HCT116 (cell line): Measurements from ENCODE around the gene PROSER2. TPM values are rescaled to one million over a fixed set of nuclear protein-coding genes. Genes with fewer than 3 reads are reported as not detected.

ENCODE experiments used
- ATAC-seq: fragments of 200-7000 bp; cut with Tn5 transposase; 2 replicates; pipeline ENCODE4 v1.9.1; 2020; ENCODE audit warnings: mild to moderate bottlenecking, moderate library complexity
- BruUV-seq: library from RNA; stranded (reverse); fragments of 400-500 nt; replicated peaks from 2 replicates; lab custom pipeline; 2021; lab: Mats Ljungman, UMichigan
- CTCF ChIA-PET: fragments of 300-600 bp; sonication (Branson Sonifier 250); formaldehyde crosslinking; loops from one replicate; lab custom pipeline; 2021; ENCODE audit warnings: antibody characterized with exemption; lab: Charles Lee
- POLR2A ChIA-PET: fragments of 300-600, 350-600 bp; sonication (Branson Sonifier 250); formaldehyde crosslinking; loops from one replicate; lab custom pipeline; 2021; ENCODE audit warnings: antibody characterized with exemption; lab: Charles Lee
- RAD21 ChIA-PET, 2 experiments: fragments of 300-600 bp; sonication (Branson Sonifier 250); formaldehyde crosslinking; loops; one replicate each; lab custom pipeline; 2023; ENCODE audit warnings: low total read pairs in 2 of 2; ENCODE audit not compliant: uncharacterized antibody in 2 of 2, unreplicated experiment in 2 of 2, low non-redundant PET in 1 of 2; lab: Charles Lee
- DNase-seq: peaks from one replicate; pipeline ENCODE4 v3.0.0-alpha.2; 2010; ENCODE audit warnings: low read depth, low spot score
- H2AFZ ChIP-seq: fragments of 200-600 bp; shearing (Covaris generic), sonication (generic); 2 replicates; pipeline ENCODE4 v1.6.1; 2017; ENCODE audit warnings: low read depth, mixed run types, mixed read lengths, antibody characterized with exemption, low read length; ENCODE audit not compliant: poor library complexity, severe bottlenecking
- H3K27ac ChIP-seq: 2 replicates; pipeline ENCODE4 v1.5.1; 2012; ENCODE audit warnings: low read depth, low read length
- H3K27me3 ChIP-seq: fragments of 200-600 bp; sonication (generic); 2 replicates; pipeline ENCODE4 v1.6.1; 2016; ENCODE audit warnings: mixed run types, low read length, mixed read lengths; ENCODE audit not compliant: insufficient read depth
- H3K36me3 ChIP-seq, 2 experiments: fragments of 200-500 bp in 1 of 2; fragments of 200-600 bp in 1 of 2; sonication (Bioruptor generic) in 1 of 2; sonication (generic) in 1 of 2; 2 replicates each; pipeline versions ENCODE4 v1.5.1 to v1.6.1; 2014 to 2016; ENCODE audit warnings: low read length in 2 of 2, inconsistent platforms in 1 of 2, mixed read lengths in 1 of 2, mixed run types in 1 of 2; ENCODE audit not compliant: insufficient read depth in 2 of 2, control insufficient read depth in 1 of 2
- H3K4me1 ChIP-seq, 2 experiments: fragments of 200-600 bp in 1 of 2; sonication (generic) in 1 of 2; 2 replicates each; pipeline versions ENCODE4 v1.5.1 to v1.6.1; 2012 to 2017; ENCODE audit warnings: low read length in 2 of 2, inconsistent platforms in 1 of 2, mild to moderate bottlenecking in 1 of 2, mixed read lengths in 1 of 2, mixed run types in 1 of 2, moderate library complexity in 1 of 2; ENCODE audit not compliant: insufficient read depth in 2 of 2, control insufficient read depth in 1 of 2
- H3K4me2 ChIP-seq: fragments of 200-600 bp; sonication (generic); 2 replicates; pipeline ENCODE4 v1.6.1; 2017; ENCODE audit warnings: mixed run types, low read length, mixed read lengths
- H3K4me3 ChIP-seq, 2 experiments: fragments of 200-600 bp in 1 of 2; sonication (generic) in 1 of 2; replicated peaks in 1 of 2; 2 replicates each; pipeline ENCODE4 v1.5.1; 2011 to 2016; ENCODE audit warnings: low read length in 2 of 2, control low read depth in 1 of 2, low read depth in 1 of 2, mild to moderate bottlenecking in 1 of 2, mixed read lengths in 1 of 2, mixed run types in 1 of 2
- H3K79me2 ChIP-seq: fragments of 200-600 bp; sonication (generic); 2 replicates; pipeline ENCODE4 v1.6.1; 2017; ENCODE audit warnings: mild to moderate bottlenecking, mixed run types, low read length, moderate library complexity, mixed read lengths; ENCODE audit not compliant: insufficient read depth
- H3K9ac ChIP-seq: fragments of 200-600 bp; sonication (generic); 2 replicates; pipeline ENCODE4 v1.6.1; 2016; ENCODE audit warnings: low read length, mixed read lengths
- H3K9me2 ChIP-seq: fragments of 200-600 bp; sonication (generic), shearing (Covaris generic); 2 replicates; pipeline ENCODE4 v1.6.1; 2017; ENCODE audit warnings: mixed run types, mild to moderate bottlenecking, moderate library complexity; ENCODE audit not compliant: insufficient read depth
- H3K9me3 ChIP-seq, 2 experiments: fragments of 200-500 bp in 1 of 2; fragments of 200-600 bp in 1 of 2; sonication (Bioruptor generic) in 1 of 2; sonication (generic) in 1 of 2; 2 replicates each; pipeline ENCODE4 v1.6.1; 2014 to 2017; ENCODE audit warnings: low read length in 2 of 2, mixed read lengths in 2 of 2, inconsistent platforms in 1 of 2, low read depth in 1 of 2, mild to moderate bottlenecking in 1 of 2, mixed run types in 1 of 2, moderate library complexity in 1 of 2; ENCODE audit not compliant: control insufficient read depth in 1 of 2, insufficient read depth in 1 of 2
- H4K20me1 ChIP-seq: fragments of 200-600 bp; sonication (generic), shearing (Covaris generic); 2 replicates; pipeline ENCODE4 v1.6.1; 2017; ENCODE audit warnings: mixed run types, mild to moderate bottlenecking, moderate library complexity; ENCODE audit not compliant: insufficient read depth
- CEBPB ChIP-seq: IDR thresholded peaks from 2 replicates; pipeline ENCODE4 v1.6.1; 2012; ENCODE audit warnings: low read depth
- ELF1 ChIP-seq: IDR thresholded peaks from 2 replicates; pipeline ENCODE4 v1.6.1; 2012; ENCODE audit warnings: low read depth, borderline replicate concordance
- EZH2 ChIP-seq: fragments of 200-600 bp; sonication (generic); IDR thresholded peaks from 2 replicates; pipeline ENCODE4 v1.6.1; 2017; ENCODE audit warnings: antibody characterized with exemption, mixed run types
- EZH2phosphoT487 ChIP-seq: fragments of 200-600 bp; IDR thresholded peaks from 2 replicates; pipeline ENCODE4 v1.6.1; 2018; ENCODE audit warnings: antibody characterized with exemption, borderline replicate concordance
- JUND ChIP-seq: IDR thresholded peaks from 2 replicates; pipeline ENCODE4 v1.6.1; 2012
- RAD21 ChIP-seq: IDR thresholded peaks from 2 replicates; pipeline ENCODE4 v1.6.1; 2012; ENCODE audit warnings: low read depth, mild to moderate bottlenecking
- SRF ChIP-seq: IDR thresholded peaks from 2 replicates; pipeline ENCODE4 v1.6.1; 2012; ENCODE audit warnings: low read depth
- TCF7L2 ChIP-seq: IDR thresholded peaks from 2 replicates; pipeline ENCODE4 v1.7.0; 2011; ENCODE audit warnings: borderline replicate concordance, inconsistent platforms; ENCODE audit not compliant: insufficient read depth, insufficient read length; ENCODE audit errors: extremely low read depth
- intact Hi-C: fragments of 100-400 bp; cut with micrococcal nuclease; formaldehyde crosslinking; loops from 2 replicates; pipeline ENCODE4 v1.10.0; 2022
- total RNA-seq: library from RNA; stranded (reverse); gene quantifications from one replicate; pipeline ENCODE4 v1.2.1, GENCODE V29; 2021; ENCODE audit not compliant: unreplicated experiment
- TF ChIP-seq, protein P1 (sequence below): IDR thresholded peaks from 2 replicates; pipeline ENCODE4 v1.6.1; 2012
- TF ChIP-seq, protein P2 (sequence below): IDR thresholded peaks from 2 replicates; pipeline ENCODE4 v1.6.1; 2011; ENCODE audit warnings: mild to moderate bottlenecking, low read length, moderate library complexity; ENCODE audit not compliant: insufficient replicate concordance; ENCODE audit errors: extremely low read depth

The PROSER2 gene
- total RNA-seq, 1 experiment from 2014 or later, result 46.2 TPM

DNA sequence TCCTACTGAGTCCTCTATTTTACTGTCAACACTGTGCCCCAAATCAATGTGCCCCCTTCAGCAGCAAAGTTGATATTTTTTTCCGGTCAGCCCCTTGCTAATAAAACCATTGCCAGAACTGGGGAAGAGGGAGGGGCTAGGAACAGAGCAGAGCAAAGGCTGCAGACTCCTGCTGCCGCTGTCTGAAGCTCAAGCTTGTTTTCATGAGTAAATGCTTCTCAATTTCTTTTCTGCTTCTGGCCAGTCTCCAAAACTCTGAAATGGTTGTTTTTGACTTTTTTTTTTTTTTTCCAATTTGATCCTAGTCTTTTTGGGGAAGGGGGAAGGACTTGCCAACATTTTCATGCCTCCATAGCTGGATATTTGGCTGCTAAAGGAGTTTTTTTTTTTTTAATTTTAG is 26.7 kb upstream of the PROSER2 start (continued):
- TF ChIP-seq, protein P1, sequence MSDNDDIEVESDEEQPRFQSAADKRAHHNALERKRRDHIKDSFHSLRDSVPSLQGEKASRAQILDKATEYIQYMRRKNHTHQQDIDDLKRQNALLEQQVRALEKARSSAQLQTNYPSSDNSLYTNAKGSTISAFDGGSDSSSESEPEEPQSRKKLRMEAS, result no peak
- no peak for TF ChIP-seq ELF1
- no peak for TF ChIP-seq SRF
- TF ChIP-seq EZH2, result no peak
- TF ChIP-seq JUND, result no peak
- TF ChIP-seq RAD21, result no peak
- TF ChIP-seq CEBPB, result no peak

DNA sequence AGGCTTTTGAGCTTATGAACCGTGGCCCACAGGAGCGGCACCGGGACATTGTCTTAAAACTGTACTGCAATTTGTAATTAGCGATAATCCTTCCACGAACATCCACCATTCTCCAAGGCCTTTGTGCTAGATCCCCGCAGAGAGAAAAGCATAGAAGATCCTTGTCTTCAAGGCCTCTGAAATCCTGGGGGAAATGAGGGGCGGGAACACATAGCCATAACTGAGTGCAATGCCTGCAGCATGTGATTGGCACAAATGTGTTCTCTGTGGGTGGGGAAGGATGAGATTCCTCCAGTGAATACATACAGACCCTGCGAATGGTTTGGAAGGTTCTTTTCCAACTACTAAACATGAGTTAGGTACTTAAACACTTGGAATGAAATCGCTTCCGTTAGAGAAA is 25.9 kb upstream of the PROSER2 start:
- Histone ChIP-seq H3K4me3 (no peak overlapping the region), H3K27ac (no peak overlapping the region), H2AFZ (no peak overlapping the region), H3K36me3 (no peaks in the 10 kb centered on the region), H3K9me2 (no peaks in the 10 kb centered on the region), H3K9me3 (no peaks in the 10 kb centered on the region), H4K20me1 (no peaks in the 10 kb centered on the region), H3K4me2 (no peak overlapping the region), H3K9ac (no peak overlapping the region), H3K79me2 (no peaks in the 10 kb centered on the region), H3K27me3 (no peaks in the 10 kb centered on the region), H3K4me1 (peaks cover 14 to 43% of the 10 kb centered on the region in 2 experiments)
- CTCF ChIA-PET, result interaction anchor here (1.2 kb wide), 1 partner anchor 189 kb away, joined by 4 read pairs; no protein-coding TSS in a partner anchor
- no peak for DNase-seq
- TF ChIP-seq RAD21 (no peak), EZH2phosphoT487 (no peak), SRF (no peak), ELF1 (no peak), EZH2 (no peak), JUND (no peak), TCF7L2 (no peak)
- TF ChIP-seq, protein P2, sequence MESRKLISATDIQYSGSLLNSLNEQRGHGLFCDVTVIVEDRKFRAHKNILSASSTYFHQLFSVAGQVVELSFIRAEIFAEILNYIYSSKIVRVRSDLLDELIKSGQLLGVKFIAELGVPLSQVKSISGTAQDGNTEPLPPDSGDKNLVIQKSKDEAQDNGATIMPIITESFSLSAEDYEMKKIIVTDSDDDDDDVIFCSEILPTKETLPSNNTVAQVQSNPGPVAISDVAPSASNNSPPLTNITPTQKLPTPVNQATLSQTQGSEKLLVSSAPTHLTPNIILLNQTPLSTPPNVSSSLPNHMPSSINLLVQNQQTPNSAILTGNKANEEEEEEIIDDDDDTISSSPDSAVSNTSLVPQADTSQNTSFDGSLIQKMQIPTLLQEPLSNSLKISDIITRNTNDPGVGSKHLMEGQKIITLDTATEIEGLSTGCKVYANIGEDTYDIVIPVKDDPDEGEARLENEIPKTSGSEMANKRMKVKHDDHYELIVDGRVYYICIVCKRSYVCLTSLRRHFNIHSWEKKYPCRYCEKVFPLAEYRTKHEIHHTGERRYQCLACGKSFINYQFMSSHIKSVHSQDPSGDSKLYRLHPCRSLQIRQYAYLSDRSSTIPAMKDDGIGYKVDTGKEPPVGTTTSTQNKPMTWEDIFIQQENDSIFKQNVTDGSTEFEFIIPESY, result no peak
- RAD21 ChIA-PET, result no interaction called here
- intact Hi-C loops, result loop anchor here (10.0 kb wide), 1 partner anchor 918 kb away; no protein-coding TSS in a partner anchor
- no peak for ATAC-seq
- no TSS peak for BruUV-seq
- POLR2A ChIA-PET, result no interaction called here
